Activated T-cell treated with anti-CD3 and anti-CD28 coated beads for 24 hours (primary cell): ENCODE measurements around the gene DENND10.
"Not testable (repeated sequence)": the region's sequence is repeated elsewhere in the genome, so short reads cannot be mapped to it uniquely, and the experiment has no call there.

Experiments used
- DNase-seq: peaks from one replicate; pipeline ENCODE4 v3.0.0-alpha.2; 2020; ENCODE audit warnings: low read depth

Gene DENND10

GRCh38 chr10:119098576-119098975 is 5.3 kb upstream of the DENND10 start:
- no peak for DNase-seq

GRCh38 chr10:119100434-119101238 is 3.3 kb upstream of the DENND10 start:
- DNase-seq = no peak

GRCh38 chr10:119101366-119102098 is 2.4 kb upstream of the DENND10 start:
- no peak for DNase-seq

GRCh38 chr10:119103241-119103902 is 541 bp upstream of the DENND10 start:
- DNase-seq = no peak

GRCh38 chr10:119104654-119105015 is 722 bp downstream of the DENND10 start:
- DNase-seq = no peak

- DNase-seq = no peak
These were observed 1.2 kb downstream of the DENND10 start for GRCh38 chr10:119105155-119105554.

- DNase-seq = not testable (repeated sequence)
These were observed 2.0 kb downstream of the DENND10 start for GRCh38 chr10:119105899-119106298.

GRCh38 chr10:119107106-119107505 is 3.2 kb downstream of the DENND10 start:
- DNase-seq = not testable (repeated sequence)

GRCh38 chr10:119107771-119108170 is 3.9 kb downstream of the DENND10 start:
- not testable (repeated sequence) for DNase-seq

- no peak for DNase-seq
These were observed 8.1 kb downstream of the DENND10 start for GRCh38 chr10:119112056-119112455.

GRCh38 chr10:119113751-119114732 is 10.1 kb downstream of the DENND10 start:
- no peak for DNase-seq

GRCh38 chr10:119115926-119116325 is 12.0 kb downstream of the DENND10 start:
- DNase-seq = no peak

GRCh38 chr10:119116326-119116951 is 12.5 kb downstream of the DENND10 start:
- DNase-seq = no peak

- DNase-seq = no peak
These were observed 14.3 kb downstream of the DENND10 start for GRCh38 chr10:119118231-119118630.

- no peak for DNase-seq
These were observed 15.5 kb downstream of the DENND10 start for GRCh38 chr10:119119400-119119799.

- DNase-seq = no peak
These were observed 16.5 kb downstream of the DENND10 start for GRCh38 chr10:119120413-119120867.

GRCh38 chr10:119120875-119121274 is 17.0 kb downstream of the DENND10 start:
- no peak for DNase-seq

- DNase-seq = no peak
These were observed 22.0 kb downstream of the DENND10 start for GRCh38 chr10:119125942-119126341.

GRCh38 chr10:119129721-119130120 is 25.8 kb downstream of the DENND10 start:
- no peak for DNase-seq

GRCh38 chr10:119131512-119132240 is 27.8 kb downstream of the DENND10 start:
- peak; percentile 23 for DNase-seq
